H1 (cell line): ENCODE results near the gene C17orf107. TPM values are rescaled to one million over a fixed set of nuclear protein-coding genes. Genes with fewer than 3 reads are reported as not detected.
A peak's percentile ranks its signal among the peaks of the same experiment; 100 is the strongest.

Experiments used
- ATF3 ChIP-seq: IDR thresholded peaks from 2 replicates; pipeline ENCODE4 v1.6.1; 2011; ENCODE audit warnings: low read depth, mild to moderate bottlenecking, low read length; ENCODE audit not compliant: insufficient read depth
- CHD2 ChIP-seq: IDR thresholded peaks from 2 replicates; pipeline ENCODE4 v1.6.1; 2012; ENCODE audit warnings: low read length, improper control_type of control experiment
- EGR1 ChIP-seq: IDR thresholded peaks from 2 replicates; pipeline ENCODE4 v1.6.1; 2011; ENCODE audit warnings: low read depth, low read length, borderline replicate concordance
- GABPA ChIP-seq: IDR thresholded peaks from 2 replicates; pipeline ENCODE4 v1.6.1; 2011; ENCODE audit warnings: mild to moderate bottlenecking, low read length, moderate library complexity, borderline replicate concordance; ENCODE audit not compliant: insufficient read depth
- HDAC2 ChIP-seq, 2 experiments: fragments of 300-600 bp in 1 of 2; sonication (generic) in 1 of 2; IDR thresholded peaks; 2 replicates each; pipeline ENCODE4 v1.6.1; 2011 to 2012; ENCODE audit warnings: low read depth in 2 of 2, low read length in 2 of 2, mild to moderate bottlenecking in 2 of 2, moderate library complexity in 2 of 2, borderline replicate concordance in 1 of 2, inconsistent platforms in 1 of 2
- JUND ChIP-seq: IDR thresholded peaks from 2 replicates; pipeline ENCODE4 v1.6.1; 2011; ENCODE audit warnings: mild to moderate bottlenecking, improper control_type of control experiment, low read length
- KDM1A ChIP-seq: fragments of 200-600, 300-600 bp; sonication (generic); IDR thresholded peaks from 2 replicates; pipeline ENCODE4 v1.7.1; 2016; ENCODE audit warnings: mild to moderate bottlenecking, low read length, borderline replicate concordance
- NANOG ChIP-seq: IDR thresholded peaks from 2 replicates; pipeline ENCODE4 v1.6.1; 2011; ENCODE audit warnings: low read length, low read depth, mild to moderate bottlenecking, inconsistent platforms; ENCODE audit not compliant: insufficient read depth, poor library complexity, severe bottlenecking
- POLR2A ChIP-seq, 2 experiments: IDR thresholded peaks; 1 replicate in 1 of 2; 2 replicates in 1 of 2; pipeline ENCODE4 v1.6.1; 2011; ENCODE audit warnings: low read depth in 2 of 2, low read length in 2 of 2, mild to moderate bottlenecking in 2 of 2; ENCODE audit errors: control extremely low read depth in 1 of 2
- POU5F1 ChIP-seq: IDR thresholded peaks from 2 replicates; pipeline ENCODE4 v1.6.1; 2011; ENCODE audit warnings: low read depth, mild to moderate bottlenecking, low read length, moderate library complexity
- SP4 ChIP-seq: IDR thresholded peaks from 2 replicates; pipeline ENCODE4 v1.6.1; 2012; ENCODE audit warnings: low read length, inconsistent platforms
- TBP ChIP-seq: IDR thresholded peaks from 2 replicates; pipeline ENCODE4 v1.6.1; 2011; ENCODE audit warnings: low read depth, low read length, improper control_type of control experiment
- USF2 ChIP-seq: IDR thresholded peaks from 2 replicates; pipeline ENCODE4 v1.6.1; 2011; ENCODE audit warnings: low read length, improper control_type of control experiment
- polyA plus RNA-seq, 7 experiments: library from polyadenylated mRNA; depleted of rRNA in 3 of 7; stranded (reverse) in 5 of 7; unstranded in 2 of 7; fragments of >200 nt in 5 of 7; fragments of 200-250 nt in 2 of 7; gene quantifications; 1 replicate in 5 of 7; 2 replicates in 1 of 7; 4 replicates in 1 of 7; pipeline versions ENCODE4 v1.2.1 to v1.2.3, GENCODE V29; 2011 to 2013; ENCODE audit warnings: missing spikeins in 2 of 7, mixed read lengths in 2 of 7
- total RNA-seq: library from RNA; stranded (reverse); fragmentation: NEBNext Ultra II Directional; extraction: Animal tissue kit (Norgen Biotek cat#: 25700); gene quantifications from 2 replicates; pipeline ENCODE4 v1.2.1, GENCODE V29; 2021
- TF ChIP-seq, protein P1 (sequence below): IDR thresholded peaks from 2 replicates; pipeline ENCODE4 v1.6.1; 2012; ENCODE audit warnings: inconsistent platforms
- TF ChIP-seq, protein P2 (sequence below): IDR thresholded peaks from 2 replicates; pipeline ENCODE4 v1.6.1; 2012; ENCODE audit warnings: low read length, inconsistent platforms

The C17orf107 gene
- total and polyA plus RNA-seq, 2 of the 8 experiments (the other 6 are each of a cell fraction or from before 2014, with no cell fraction given): 0.39 to 0.45 TPM

DNA sequence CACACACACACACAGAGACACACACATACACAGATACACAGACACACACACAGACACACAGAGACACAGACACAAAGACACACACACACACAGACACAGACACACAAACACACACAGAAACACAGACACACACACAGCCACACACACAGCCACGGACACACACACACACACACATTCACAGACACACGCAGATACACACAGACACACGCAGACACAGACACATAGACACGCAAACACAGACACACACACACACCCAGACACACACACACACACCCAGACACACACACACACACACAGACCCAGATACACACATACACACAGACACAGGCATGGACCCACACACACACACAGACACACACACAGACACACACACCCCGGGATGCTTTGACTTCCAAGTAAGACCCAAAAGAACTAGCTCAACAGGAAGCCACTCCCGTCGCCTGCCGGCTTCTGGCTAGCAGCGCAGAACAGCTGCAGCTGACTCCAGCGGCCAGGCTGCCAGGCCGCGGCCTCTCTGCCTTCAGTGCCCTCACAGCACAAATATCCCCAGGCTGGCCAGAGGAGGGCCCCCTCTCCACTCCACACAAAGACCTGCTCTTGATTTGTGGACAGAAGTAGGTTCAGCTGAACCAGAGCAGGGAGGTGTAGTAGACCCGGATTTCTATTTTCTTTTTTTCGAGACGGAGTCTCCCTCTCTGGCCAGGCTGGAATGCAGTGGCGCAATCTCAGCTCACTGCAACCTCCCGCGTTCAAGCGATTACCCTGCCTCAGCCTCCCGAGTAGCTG lies 9.6 kb downstream of the C17orf107 start (continued):
- no peak for TF ChIP-seq USF2
- TF ChIP-seq POLR2A (IDR thresholded peaks at IDR 0.05; ENCODE audit: control extremely low read depth in 1 of 2, low read depth in 2 of 2, low read length in 2 of 2): no peak
- TF ChIP-seq, protein P1, sequence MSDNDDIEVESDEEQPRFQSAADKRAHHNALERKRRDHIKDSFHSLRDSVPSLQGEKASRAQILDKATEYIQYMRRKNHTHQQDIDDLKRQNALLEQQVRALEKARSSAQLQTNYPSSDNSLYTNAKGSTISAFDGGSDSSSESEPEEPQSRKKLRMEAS: no peak
- no peak for TF ChIP-seq GABPA
- TF ChIP-seq NANOG: no peak
- TF ChIP-seq, protein P2, sequence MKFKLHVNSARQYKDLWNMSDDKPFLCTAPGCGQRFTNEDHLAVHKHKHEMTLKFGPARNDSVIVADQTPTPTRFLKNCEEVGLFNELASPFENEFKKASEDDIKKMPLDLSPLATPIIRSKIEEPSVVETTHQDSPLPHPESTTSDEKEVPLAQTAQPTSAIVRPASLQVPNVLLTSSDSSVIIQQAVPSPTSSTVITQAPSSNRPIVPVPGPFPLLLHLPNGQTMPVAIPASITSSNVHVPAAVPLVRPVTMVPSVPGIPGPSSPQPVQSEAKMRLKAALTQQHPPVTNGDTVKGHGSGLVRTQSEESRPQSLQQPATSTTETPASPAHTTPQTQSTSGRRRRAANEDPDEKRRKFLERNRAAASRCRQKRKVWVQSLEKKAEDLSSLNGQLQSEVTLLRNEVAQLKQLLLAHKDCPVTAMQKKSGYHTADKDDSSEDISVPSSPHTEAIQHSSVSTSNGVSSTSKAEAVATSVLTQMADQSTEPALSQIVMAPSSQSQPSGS: no peak
- TF ChIP-seq HDAC2 (IDR thresholded peaks at IDR 0.05; ENCODE audit: borderline replicate concordance in 1 of 2, low read depth in 2 of 2, low read length in 2 of 2): no peak
- TF ChIP-seq TBP: no peak; the same call in 1 of the 2 replicates
- no peak for TF ChIP-seq CHD2
- no peak for TF ChIP-seq ATF3
- no peak for TF ChIP-seq POU5F1
- TF ChIP-seq EGR1: no peak
- no peak for TF ChIP-seq JUND
- TF ChIP-seq SP4: 0 out of 2 replicates have a peak, but pooled peaks have one; percentile 56
- TF ChIP-seq KDM1A: no peak
